Measurements from ENCODE around the gene HSPA4.

The HSPA4 gene

DNA sequence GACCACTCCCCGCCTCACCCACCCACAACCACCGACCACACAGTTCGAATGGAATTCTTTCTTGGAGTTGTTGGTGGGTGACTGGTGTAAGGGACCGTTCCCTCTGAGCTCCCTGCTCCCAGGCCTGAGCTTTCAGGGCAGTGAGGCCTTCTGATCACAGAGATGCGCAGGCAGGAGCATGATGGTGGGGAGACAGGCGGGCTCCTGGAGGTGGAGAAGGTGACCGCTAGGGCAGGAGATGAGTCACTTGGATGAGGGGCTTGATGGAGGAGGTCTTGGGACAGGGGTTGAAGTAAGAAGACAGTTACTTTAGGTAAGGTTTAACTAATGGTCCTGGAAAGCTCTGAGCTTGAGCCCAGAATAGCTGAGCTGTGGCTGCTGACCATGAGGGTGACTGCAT is 88.5 kb downstream of the HSPA4 start:
- TF ChIP-seq, protein P1, sequence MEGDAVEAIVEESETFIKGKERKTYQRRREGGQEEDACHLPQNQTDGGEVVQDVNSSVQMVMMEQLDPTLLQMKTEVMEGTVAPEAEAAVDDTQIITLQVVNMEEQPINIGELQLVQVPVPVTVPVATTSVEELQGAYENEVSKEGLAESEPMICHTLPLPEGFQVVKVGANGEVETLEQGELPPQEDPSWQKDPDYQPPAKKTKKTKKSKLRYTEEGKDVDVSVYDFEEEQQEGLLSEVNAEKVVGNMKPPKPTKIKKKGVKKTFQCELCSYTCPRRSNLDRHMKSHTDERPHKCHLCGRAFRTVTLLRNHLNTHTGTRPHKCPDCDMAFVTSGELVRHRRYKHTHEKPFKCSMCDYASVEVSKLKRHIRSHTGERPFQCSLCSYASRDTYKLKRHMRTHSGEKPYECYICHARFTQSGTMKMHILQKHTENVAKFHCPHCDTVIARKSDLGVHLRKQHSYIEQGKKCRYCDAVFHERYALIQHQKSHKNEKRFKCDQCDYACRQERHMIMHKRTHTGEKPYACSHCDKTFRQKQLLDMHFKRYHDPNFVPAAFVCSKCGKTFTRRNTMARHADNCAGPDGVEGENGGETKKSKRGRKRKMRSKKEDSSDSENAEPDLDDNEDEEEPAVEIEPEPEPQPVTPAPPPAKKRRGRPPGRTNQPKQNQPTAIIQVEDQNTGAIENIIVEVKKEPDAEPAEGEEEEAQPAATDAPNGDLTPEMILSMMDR (IDR thresholded peaks at IDR 0.05), result no peak
- Histone ChIP-seq H3K27ac (no peak overlapping the region), H3K4me3 (no peak overlapping the region)
- peak; percentile 68 for DNase-seq (ENCODE audit: low spot score)

GRCh38 chr5:133141746-133142145 is 89.9 kb downstream of the HSPA4 start:
- TF ChIP-seq, protein P1 (IDR thresholded peaks at IDR 0.05), result no peak
- Histone ChIP-seq H3K27ac (no peak overlapping the region), H3K4me3 (no peak overlapping the region)
- DNase-seq (ENCODE audit: low spot score), result no peak

- TF ChIP-seq, protein P1 (IDR thresholded peaks at IDR 0.05), result no peak
- peak; percentile 59 for DNase-seq (ENCODE audit: low spot score)
- no peak overlapping the region for H3K4me3 ChIP-seq
- H3K27ac ChIP-seq, result no peak overlapping the region
Measured at GRCh38 chr5:133142782-133143181, 91.0 kb downstream of the HSPA4 start.

GRCh38 chr5:133144245-133144981 is 92.6 kb downstream of the HSPA4 start:
- DNase-seq (ENCODE audit: low spot score), result no peak

GRCh38 chr5:133145436-133146170 is 93.8 kb downstream of the HSPA4 start:
- Histone ChIP-seq H3K27ac (no peak overlapping the region), H3K4me3 (no peak overlapping the region)
- TF ChIP-seq, protein P1 (IDR thresholded peaks at IDR 0.05), result no peak
- peak; percentile 31 for DNase-seq (ENCODE audit: low spot score)

More at GRCh38 chr5:133144245-133144981, 92.6 kb downstream of the HSPA4 start:
- TF ChIP-seq, protein P1 (IDR thresholded peaks at IDR 0.05), result no peak
- no peak overlapping the region for H3K4me3 ChIP-seq
- no peak overlapping the region for H3K27ac ChIP-seq

GRCh38 chr5:133147411-133147810 is 95.6 kb downstream of the HSPA4 start:
- Histone ChIP-seq H3K27ac (no peak overlapping the region), H3K4me3 (no peak overlapping the region)
- peak; percentile 65 for DNase-seq (ENCODE audit: low spot score)
- TF ChIP-seq, protein P1 (IDR thresholded peaks at IDR 0.05), result no peak
